Tibial nerve (tissue), 4 donors: ENCODE results near the gene BBS12. TPM values are rescaled to one million over a fixed set of nuclear protein-coding genes. Genes with fewer than 3 reads are reported as not detected.

Experiments
- DNase-seq, 2 donors: peaks; one replicate each; pipeline ENCODE4 v3.0.0-alpha.2; 2019; ENCODE audit warnings: low spot score in 2 of 2
- H3K27ac ChIP-seq, 4 donors: fragments of 200-600 bp; sonication (generic) in 3 of 4; one replicate each; pipeline ENCODE4 v1.5.1; 2017 to 2019; ENCODE audit warnings: mild to moderate bottlenecking in 1 of 4
- H3K27me3 ChIP-seq, 2 donors: fragments of 200-600 bp; sonication (generic) in 1 of 2; one replicate each; pipeline versions ENCODE4 v1.5.1 to v1.6.0; 2017 to 2019
- H3K36me3 ChIP-seq, 3 donors: fragments of 200-600 bp; sonication (generic); one replicate each; pipeline ENCODE4 v1.5.1; 2018 to 2019
- H3K4me1 ChIP-seq, 4 donors: fragments of 200-600 bp; sonication (generic) in 3 of 4; one replicate each; pipeline ENCODE4 v1.5.1; 2017 to 2019
- H3K4me3 ChIP-seq, 4 donors: fragments of 200-600 bp; sonication (generic) in 3 of 4; one replicate each; pipeline ENCODE4 v1.5.1; 2017 to 2019; ENCODE audit warnings: mild to moderate bottlenecking in 1 of 4, moderate library complexity in 1 of 4
- H3K9me3 ChIP-seq, 4 donors: fragments of 200-600 bp; sonication (generic) in 3 of 4; one replicate each; pipeline ENCODE4 v1.5.1; 2017 to 2019
- EP300 ChIP-seq, 2 donors: sonication (generic); formaldehyde crosslinking; IDR thresholded peaks; one replicate each; pipeline ENCODE4 v1.6.1; 2017; ENCODE audit warnings: antibody characterized with exemption in 2 of 2, mild to moderate bottlenecking in 1 of 2
- POLR2A ChIP-seq, 2 donors: fragments of 450-650 bp; IDR thresholded peaks; one replicate each; pipeline ENCODE4 v1.6.1; 2017; ENCODE audit warnings: antibody characterized with exemption in 2 of 2, mild to moderate bottlenecking in 2 of 2, moderate library complexity in 2 of 2
- WGBS, 2 donors: methylation state at CpG; one replicate each; pipeline ENCODE4 v1.1.5; 2018; 5-methylcytosine and 5-hydroxymethylcytosine counted together
- total RNA-seq, 4 donors: library from RNA; depleted of rRNA; stranded (reverse); fragments of >200 nt; gene quantifications; one replicate each; pipeline ENCODE4 v1.1.0, GENCODE V29; 2016
- TF ChIP-seq, protein P1 (sequence below), 5 experiments: fragments of 200-600 bp in 3 of 5; fragments of 450-650 bp in 2 of 5; sonication (generic) in 3 of 5; IDR thresholded peaks; one replicate each; pipeline ENCODE4 v1.5.1; 2016 to 2019; ENCODE audit warnings: antibody characterized with exemption in 5 of 5, mild to moderate bottlenecking in 3 of 5, moderate library complexity in 2 of 5

The BBS12 gene
- total RNA-seq, result 1 to 10 TPM; 2.9 to 6.7 (median 5.3) TPM

DNA sequence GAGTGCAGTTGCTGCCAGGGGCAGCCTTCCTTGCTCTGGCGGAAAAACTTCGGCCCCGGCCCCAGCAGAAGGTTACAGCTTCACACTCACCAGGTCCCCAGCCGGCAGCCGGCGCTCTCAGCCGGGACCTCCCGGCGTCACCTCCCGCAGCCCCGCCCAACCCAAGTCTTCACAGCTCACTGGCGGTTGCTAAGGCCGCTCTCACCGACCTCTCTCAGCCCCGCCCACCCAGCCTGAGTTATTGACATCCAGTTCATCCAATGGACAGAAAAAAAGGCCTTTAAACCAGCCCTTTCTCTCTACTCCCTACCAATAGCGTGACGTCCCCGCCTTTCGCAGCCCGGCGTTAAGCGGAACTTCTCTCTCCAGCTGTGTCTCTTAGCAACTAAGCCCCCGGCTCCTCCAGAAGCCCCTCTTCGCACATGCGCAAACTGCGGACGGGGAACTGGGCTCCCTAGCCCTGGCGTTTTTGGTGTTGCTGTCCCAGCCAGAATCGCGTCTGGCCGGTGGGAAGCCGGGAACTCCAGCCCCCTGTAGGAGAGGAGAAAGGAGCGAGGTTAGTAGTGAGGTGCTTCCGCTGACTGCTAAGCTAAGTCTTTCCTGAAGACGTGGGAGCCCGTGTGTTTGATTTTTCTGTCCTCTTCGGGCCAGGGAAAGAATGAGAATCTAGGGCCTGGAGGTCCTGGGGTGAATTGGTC lies at the start of gene BBS12:
TSS of gene BBS12 (plus strand) at position 376 of the 698 bp plus-strand sequence. CDS start 9,189 bp downstream, outside the sequence.
- Histone ChIP-seq H3K27ac (peak within 1 kb of the TSS; percentile 35 to 89 (median 88)), H3K9me3 (peaks cover 0 to 4% (median 1%) of the 10 kb centered on the region in 4 donors), H3K27me3 (no peaks in the 10 kb centered on the region), H3K4me1 (peaks cover 0 to 26% (median 9%) of the 10 kb centered on the region in 4 donors), H3K36me3 (peaks cover 0 to 9% (median 0%) of the 10 kb centered on the region in 3 donors), H3K4me3 (peak within 1 kb of the TSS; percentile 34 to 91 (median 70))
- WGBS, 2 donors, result 0 to 1% methylated on average over 26 to 36 of the region's 37 CpGs
- DNase-seq, result peak; percentile 99 to 100
- TF ChIP-seq POLR2A (IDR thresholded peaks at IDR 0.05) (peak in 1 of 2 donors; percentile 36), EP300 (IDR thresholded peaks at IDR 0.05) (peak in 1 of 2 donors; percentile 67)
- TF ChIP-seq, protein P1, sequence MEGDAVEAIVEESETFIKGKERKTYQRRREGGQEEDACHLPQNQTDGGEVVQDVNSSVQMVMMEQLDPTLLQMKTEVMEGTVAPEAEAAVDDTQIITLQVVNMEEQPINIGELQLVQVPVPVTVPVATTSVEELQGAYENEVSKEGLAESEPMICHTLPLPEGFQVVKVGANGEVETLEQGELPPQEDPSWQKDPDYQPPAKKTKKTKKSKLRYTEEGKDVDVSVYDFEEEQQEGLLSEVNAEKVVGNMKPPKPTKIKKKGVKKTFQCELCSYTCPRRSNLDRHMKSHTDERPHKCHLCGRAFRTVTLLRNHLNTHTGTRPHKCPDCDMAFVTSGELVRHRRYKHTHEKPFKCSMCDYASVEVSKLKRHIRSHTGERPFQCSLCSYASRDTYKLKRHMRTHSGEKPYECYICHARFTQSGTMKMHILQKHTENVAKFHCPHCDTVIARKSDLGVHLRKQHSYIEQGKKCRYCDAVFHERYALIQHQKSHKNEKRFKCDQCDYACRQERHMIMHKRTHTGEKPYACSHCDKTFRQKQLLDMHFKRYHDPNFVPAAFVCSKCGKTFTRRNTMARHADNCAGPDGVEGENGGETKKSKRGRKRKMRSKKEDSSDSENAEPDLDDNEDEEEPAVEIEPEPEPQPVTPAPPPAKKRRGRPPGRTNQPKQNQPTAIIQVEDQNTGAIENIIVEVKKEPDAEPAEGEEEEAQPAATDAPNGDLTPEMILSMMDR (IDR thresholded peaks at IDR 0.05), result peak in 4 of 5 experiments; percentile 19 to 52 (median 41)

DNA sequence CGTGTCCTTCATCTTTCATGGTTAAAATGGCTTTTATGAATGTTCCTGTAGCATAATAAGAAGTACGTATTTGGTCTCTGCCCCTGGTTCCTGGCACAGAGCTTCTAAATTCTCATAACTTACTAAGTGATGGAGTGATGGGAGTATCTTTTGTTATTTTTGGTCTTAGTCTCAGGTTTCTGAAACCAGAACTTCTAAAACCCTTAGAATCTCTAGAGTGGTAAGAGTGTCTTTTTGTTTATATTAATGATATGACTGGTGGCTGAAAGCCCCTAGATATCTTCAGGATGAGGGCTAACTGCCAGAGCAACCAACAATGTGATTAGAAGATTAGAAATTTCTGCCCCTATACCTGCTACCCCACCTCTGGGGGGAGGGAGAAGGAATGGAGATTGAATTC lies 45.8 kb upstream of the BBS12 start:
- WGBS, 2 donors, result 93 to 95% methylated on average over 2 of the region's 2 CpGs
- H3K4me1 ChIP-seq, result peaks cover 0 to 6% (median 0%) of the 10 kb centered on the region in 4 donors

GRCh38 chr4:122687531-122688061 lies 44.9 kb upstream of the BBS12 start:
- no peaks in the 10 kb centered on the region for H3K27me3 ChIP-seq
- H3K4me1 ChIP-seq, result peaks cover 0 to 6% (median 0%) of the 10 kb centered on the region in 4 donors
- no peak overlapping the region for H3K4me3 ChIP-seq
- no peaks in the 10 kb centered on the region for H3K36me3 ChIP-seq
- WGBS, 2 donors, result 43 to 44% methylated on average over 2 of the region's 2 CpGs
- TF ChIP-seq EP300 (IDR thresholded peaks at IDR 0.05), result no peak
- no peak overlapping the region for H3K27ac ChIP-seq
- no peak for DNase-seq
- H3K9me3 ChIP-seq, result no peaks in the 10 kb centered on the region

More for the DNA sequence above, 45.8 kb upstream of the BBS12 start:
- TF ChIP-seq, protein P1 (IDR thresholded peaks at IDR 0.05), result no peak
- no peak for TF ChIP-seq EP300 (IDR thresholded peaks at IDR 0.05)
- TF ChIP-seq POLR2A (IDR thresholded peaks at IDR 0.05), result no peak
- H3K27ac ChIP-seq, result no peak overlapping the region
- DNase-seq, result no peak
- H3K9me3 ChIP-seq, result no peaks in the 10 kb centered on the region
- H3K27me3 ChIP-seq, result no peaks in the 10 kb centered on the region
- H3K36me3 ChIP-seq, result no peaks in the 10 kb centered on the region
- no peak overlapping the region for H3K4me3 ChIP-seq

DNA sequence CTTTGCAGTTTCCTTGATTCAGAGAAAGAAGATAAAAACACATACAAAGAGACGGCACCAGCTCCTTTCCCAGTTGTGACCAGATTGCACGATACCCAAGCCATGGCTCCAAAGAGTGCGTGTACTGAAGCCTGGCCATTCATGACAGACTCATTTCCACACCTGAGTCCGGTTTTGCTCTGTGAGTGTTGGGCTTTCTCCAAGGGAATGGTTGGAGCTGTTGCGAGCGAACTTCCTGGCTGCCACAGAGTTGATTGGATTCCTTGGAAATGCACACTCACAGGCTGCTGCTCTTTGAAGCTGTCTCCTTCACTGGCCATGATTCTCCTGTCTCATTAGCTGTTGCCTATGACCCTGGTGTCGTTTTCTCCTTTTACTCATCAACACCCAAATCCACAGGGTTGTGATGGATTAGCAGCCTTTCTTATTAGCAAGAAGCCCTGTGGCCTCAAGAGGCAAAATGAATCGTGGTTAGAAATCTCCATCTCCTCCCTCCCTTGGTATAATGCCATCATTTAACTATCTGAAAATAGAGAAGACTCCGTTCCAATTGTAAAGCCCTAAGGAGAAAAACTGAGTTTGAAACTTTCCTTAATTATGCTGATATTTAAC lies 43.9 kb upstream of the BBS12 start:
- no peak for TF ChIP-seq POLR2A (IDR thresholded peaks at IDR 0.05)
- no peak for TF ChIP-seq EP300 (IDR thresholded peaks at IDR 0.05)
- Histone ChIP-seq H3K4me1 (peaks cover 0 to 6% (median 0%) of the 10 kb centered on the region in 4 donors), H3K4me3 (no peak overlapping the region), H3K36me3 (no peaks in the 10 kb centered on the region), H3K9me3 (no peaks in the 10 kb centered on the region), H3K27me3 (no peaks in the 10 kb centered on the region), H3K27ac (no peak overlapping the region)
- 56 to 60% methylated on average over 9 of the region's 9 CpGs for WGBS, 2 donors
- DNase-seq, result no peak

GRCh38 chr4:122689972-122690371 lies 42.5 kb upstream of the BBS12 start:
- no peak for DNase-seq
- no peak overlapping the region for H3K27ac ChIP-seq
- peaks cover 0 to 6% (median 0%) of the 10 kb centered on the region in 4 donors for H3K4me1 ChIP-seq

More at GRCh38 chr4:122689972-122690371, 42.5 kb upstream of the BBS12 start:
- Histone ChIP-seq H3K4me3 (no peak overlapping the region), H3K36me3 (no peaks in the 10 kb centered on the region), H3K27me3 (no peaks in the 10 kb centered on the region), H3K9me3 (no peaks in the 10 kb centered on the region)
- TF ChIP-seq, protein P1 (IDR thresholded peaks at IDR 0.05), result no peak
- no peak for TF ChIP-seq EP300 (IDR thresholded peaks at IDR 0.05)
- TF ChIP-seq POLR2A (IDR thresholded peaks at IDR 0.05), result no peak
